GM10248 (cell line): ENCODE results near the gene COL23A1.
"Not testable (repeated sequence)": the region's sequence is repeated elsewhere in the genome, so short reads cannot be mapped to it uniquely, and the experiment has no call there.

Experiments
- CTCF ChIA-PET: fragments of 300-600 bp; sonication (Branson Sonifier 250); formaldehyde crosslinking; extraction: SDS; loops from one replicate; lab custom pipeline; 2021; ENCODE audit warnings: antibody characterized with exemption; lab: Yijun Ruan, JAX
- POLR2A ChIA-PET: fragments of 350-650 bp; sonication (Branson Sonifier 250); formaldehyde crosslinking; extraction: SDS; loops from one replicate; lab custom pipeline; 2020; ENCODE audit warnings: antibody characterized with exemption; lab: Yijun Ruan, JAX
- DNase-seq: peaks from one replicate; pipeline ENCODE4 v3.0.0; 2012; ENCODE audit errors: extremely low spot score
- TF ChIP-seq, protein P1 (sequence below): IDR thresholded peaks from 2 replicates; pipeline ENCODE4 v1.5.1; 2012; ENCODE audit warnings: mild to moderate bottlenecking, low read depth; ENCODE audit errors: extremely low read depth, missing control alignments, control extremely low read depth

The COL23A1 gene

DNA sequence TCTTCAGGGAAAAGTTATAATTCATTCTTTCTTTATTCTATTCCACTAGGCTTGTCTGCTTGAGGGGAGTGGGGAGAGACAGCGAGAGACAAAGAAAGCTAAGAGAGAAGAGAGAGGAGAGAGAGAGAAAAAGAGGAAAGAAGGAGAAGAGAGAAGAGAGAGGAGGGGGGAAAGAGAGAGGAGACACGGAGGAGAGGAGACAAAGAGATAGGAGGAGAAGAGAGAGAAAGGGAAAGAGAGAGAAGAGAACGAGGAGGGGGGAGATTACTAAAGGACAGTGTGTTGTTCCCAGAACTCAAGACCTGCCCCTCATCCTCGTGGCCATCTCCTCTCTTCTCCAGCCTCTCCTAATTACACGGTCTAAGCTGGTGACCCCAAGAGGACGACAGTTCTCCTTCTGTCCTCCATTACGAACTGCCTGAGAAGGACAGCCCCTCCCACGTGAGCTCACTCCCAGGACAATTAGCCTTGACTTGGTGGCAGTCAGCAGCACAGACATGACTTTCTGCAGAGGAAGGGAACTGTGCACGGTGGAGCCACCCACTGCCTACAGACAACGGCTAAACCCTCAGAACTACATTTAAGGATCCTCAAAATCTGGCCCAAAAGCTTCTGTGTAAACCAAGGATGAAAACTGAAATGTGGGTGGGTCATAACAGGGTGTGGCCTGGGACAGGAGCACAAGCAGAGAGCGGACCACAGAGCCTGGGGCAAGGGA lies 99.1 kb downstream of the COL23A1 start:
- CTCF ChIA-PET: interaction anchor here (2.0 kb wide), 1 partner anchor 30 kb away, joined by 5 read pairs; no protein-coding TSS in a partner anchor
- POLR2A ChIA-PET: no interaction called here
- TF ChIP-seq, protein P1, sequence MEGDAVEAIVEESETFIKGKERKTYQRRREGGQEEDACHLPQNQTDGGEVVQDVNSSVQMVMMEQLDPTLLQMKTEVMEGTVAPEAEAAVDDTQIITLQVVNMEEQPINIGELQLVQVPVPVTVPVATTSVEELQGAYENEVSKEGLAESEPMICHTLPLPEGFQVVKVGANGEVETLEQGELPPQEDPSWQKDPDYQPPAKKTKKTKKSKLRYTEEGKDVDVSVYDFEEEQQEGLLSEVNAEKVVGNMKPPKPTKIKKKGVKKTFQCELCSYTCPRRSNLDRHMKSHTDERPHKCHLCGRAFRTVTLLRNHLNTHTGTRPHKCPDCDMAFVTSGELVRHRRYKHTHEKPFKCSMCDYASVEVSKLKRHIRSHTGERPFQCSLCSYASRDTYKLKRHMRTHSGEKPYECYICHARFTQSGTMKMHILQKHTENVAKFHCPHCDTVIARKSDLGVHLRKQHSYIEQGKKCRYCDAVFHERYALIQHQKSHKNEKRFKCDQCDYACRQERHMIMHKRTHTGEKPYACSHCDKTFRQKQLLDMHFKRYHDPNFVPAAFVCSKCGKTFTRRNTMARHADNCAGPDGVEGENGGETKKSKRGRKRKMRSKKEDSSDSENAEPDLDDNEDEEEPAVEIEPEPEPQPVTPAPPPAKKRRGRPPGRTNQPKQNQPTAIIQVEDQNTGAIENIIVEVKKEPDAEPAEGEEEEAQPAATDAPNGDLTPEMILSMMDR: no peak
- DNase-seq: no peak

DNA sequence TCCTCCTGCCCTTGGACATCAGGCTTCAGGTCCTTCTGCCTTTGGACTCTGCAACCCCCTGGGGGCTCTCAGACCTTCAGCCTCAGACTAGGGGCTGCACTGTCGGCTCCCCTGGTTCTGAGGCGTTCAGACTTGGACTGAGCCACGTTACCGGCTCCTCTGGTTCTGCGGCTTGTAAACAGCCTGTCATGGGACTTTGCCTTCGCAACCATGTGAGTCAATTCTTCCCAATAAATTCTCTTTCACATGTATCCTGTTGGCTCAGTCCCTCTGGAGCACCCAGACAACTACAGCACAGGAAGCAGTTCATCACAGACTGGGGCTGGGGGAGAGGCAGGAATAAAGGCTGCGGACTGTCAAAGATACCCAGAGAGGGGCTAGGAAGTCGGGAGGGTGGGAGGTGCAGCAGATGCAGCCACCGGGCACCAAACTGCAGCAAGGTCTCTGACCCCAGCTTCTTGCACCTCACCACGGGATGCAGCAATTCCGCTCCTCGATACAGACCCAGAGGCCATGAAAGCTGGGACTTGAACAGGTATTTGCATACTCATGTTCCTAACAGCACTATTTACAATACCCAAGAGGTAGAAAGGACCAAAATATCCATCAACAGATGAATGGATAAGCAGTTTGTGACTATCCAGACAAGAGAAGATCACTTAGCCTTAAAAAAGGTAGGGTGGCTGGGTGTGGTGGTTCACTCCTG lies 100.8 kb downstream of the COL23A1 start:
- DNase-seq: no peak
- ChIA-PET POLR2A (no interaction called here), CTCF (no interaction called here)
- TF ChIP-seq, protein P1: no peak

DNA sequence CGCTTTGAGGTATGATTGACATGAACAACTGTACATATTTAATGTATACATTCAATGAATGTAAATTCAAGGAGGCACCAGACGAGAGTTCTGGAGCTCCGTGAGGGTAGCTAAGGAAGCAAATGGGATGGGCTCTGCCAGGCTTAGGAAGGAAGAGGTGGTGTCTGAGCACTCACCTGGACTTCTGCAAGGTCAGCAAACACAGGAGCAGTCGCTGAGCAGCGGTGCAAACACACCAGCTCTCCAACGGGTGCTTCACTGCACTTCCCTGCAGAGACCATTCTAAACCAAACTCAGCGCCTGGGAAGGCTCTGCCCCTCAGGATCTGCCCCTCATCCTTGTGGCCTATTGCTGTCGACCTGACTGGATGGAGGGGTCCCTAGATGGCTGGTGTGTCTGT lies 101.5 kb downstream of the COL23A1 start:
- ChIA-PET POLR2A (no interaction called here), CTCF (interaction anchor here (1.7 kb wide), 1 partner anchor 8 kb away, joined by 5 read pairs; no protein-coding TSS in a partner anchor)
- TF ChIP-seq, protein P1: no peak
- no peak for DNase-seq

DNA sequence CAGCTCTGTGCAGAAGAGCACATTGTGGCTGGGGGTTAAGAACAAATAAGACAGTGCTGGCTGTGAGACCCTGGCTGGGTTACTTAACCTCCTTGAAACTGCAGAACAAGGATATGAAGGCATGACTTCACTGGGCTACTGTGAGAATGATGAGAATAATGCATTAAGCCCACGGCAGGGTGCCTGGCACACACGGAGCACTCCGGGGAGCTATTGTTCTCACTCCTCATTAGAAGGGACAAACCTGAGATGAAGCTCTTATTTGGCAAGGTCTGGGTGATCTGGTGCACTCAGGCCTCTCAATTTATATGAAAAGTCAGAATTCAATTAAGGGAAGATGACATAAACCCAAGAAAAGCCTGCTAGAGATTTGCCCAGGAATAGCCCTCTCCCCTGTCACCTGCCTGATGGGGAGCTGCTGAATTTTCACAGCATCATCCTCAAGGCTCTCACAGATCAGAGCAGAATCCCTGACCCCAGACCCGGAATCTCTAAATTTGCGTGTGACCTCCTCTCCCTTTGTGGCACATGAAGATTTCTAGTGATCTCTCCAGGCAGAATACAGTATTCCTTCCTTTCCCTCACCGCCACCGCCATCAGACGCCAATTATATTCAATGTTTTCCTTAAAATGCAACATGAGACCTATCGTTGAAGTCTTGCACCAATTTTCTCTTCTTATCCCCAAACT lies 102.1 kb downstream of the COL23A1 start:
- CTCF ChIA-PET: interaction anchor here (1.7 kb wide), 1 partner anchor 9 kb away, joined by 5 read pairs; no protein-coding TSS in a partner anchor
- POLR2A ChIA-PET: no interaction called here
- TF ChIP-seq, protein P1: no peak
- DNase-seq: no peak

DNA sequence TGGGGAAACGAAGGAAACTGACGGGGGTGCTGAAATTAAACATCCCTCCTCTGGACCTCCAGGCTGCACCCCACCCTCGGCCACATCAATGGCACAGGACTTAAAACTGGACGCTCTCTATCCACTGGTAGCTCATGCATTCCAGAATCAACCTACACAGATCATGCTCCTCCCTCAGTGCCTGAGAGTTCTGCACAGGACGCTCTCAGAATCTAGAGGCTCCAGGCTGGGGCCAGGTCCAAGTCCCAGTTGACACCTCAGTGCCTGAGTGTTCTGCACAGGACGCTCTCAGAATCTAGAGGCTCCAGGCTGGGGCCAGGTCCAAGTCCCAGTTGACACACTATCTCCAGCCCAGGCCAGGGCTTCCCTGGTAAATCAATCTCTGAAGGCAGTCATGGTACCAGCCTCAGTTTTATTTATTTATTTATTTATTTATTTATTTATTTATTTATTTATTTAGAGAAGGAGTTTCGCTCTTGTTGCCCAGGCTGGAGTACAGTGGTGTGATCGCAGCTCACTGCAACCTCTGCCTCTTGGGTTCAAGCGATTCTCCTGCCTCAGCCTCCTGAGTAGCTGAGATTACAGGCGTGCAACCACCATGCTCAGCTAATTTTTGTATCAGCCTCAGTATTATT lies 103.2 kb downstream of the COL23A1 start:
- CTCF ChIA-PET: interaction anchor here (1.1 to 1.7 kb wide), 3 partner anchors 10 to 17 kb away, joined by 3 to 5 read pairs (median 3); no protein-coding TSS in a partner anchor
- POLR2A ChIA-PET, DNase-seq: not testable (repeated sequence)

DNA sequence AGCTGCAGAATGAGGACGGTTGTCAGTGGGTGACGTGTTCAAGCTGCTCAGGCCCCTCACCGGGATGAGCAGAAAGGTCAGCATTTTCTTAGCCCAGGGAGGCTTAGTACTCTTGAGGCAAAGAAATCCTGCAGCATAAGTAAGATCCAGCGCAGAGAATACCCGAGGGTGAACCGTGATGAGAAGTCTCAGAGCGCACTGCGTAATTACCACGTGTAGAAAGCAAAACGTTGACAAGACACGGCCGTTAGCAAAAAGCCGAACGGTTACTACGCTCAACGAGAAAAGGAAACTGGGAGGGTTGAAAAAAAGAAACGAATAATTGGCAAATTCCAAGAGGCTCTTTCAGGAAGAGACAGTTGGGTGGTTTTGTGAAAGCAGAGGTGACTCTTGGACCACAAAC lies 104.0 kb downstream of the COL23A1 start:
- no peak for DNase-seq
- ChIA-PET POLR2A (no interaction called here), CTCF (interaction anchor here (1.1 to 1.2 kb wide), 2 partner anchors 11 to 16 kb away, joined by 3 read pairs; no protein-coding TSS in a partner anchor)
- TF ChIP-seq, protein P1: no peak
